GM12873 (cell line): Measurements from ENCODE around the gene TK2.

ENCODE experiments used
- CTCF ChIP-seq: IDR thresholded peaks from 2 replicates; pipeline ENCODE4 v1.5.1; 2012; ENCODE audit warnings: low read depth, mild to moderate bottlenecking, moderate library complexity, low read length, control low read depth; ENCODE audit not compliant: insufficient read depth; ENCODE audit errors: missing control alignments

Gene TK2

GRCh38 chr16:66528294-66528693 lies 21.6 kb downstream of the TK2 start:
- no peak for TF ChIP-seq CTCF

- no peak for TF ChIP-seq CTCF
Measured at GRCh38 chr16:66525396-66526180, 24.3 kb downstream of the TK2 start.

- TF ChIP-seq CTCF, result peak; percentile 45
Measured at GRCh38 chr16:66524601-66525164, 25.2 kb downstream of the TK2 start.

GRCh38 chr16:66523861-66524354 lies 26.0 kb downstream of the TK2 start:
- TF ChIP-seq CTCF, result no peak

- no peak for TF ChIP-seq CTCF
Measured at GRCh38 chr16:66522816-66523590, 26.9 kb downstream of the TK2 start.

- no peak for TF ChIP-seq CTCF
Measured at GRCh38 chr16:66521951-66522771, 27.8 kb downstream of the TK2 start.

GRCh38 chr16:66521252-66521713 lies 28.6 kb downstream of the TK2 start:
- TF ChIP-seq CTCF, result no peak
